Activated CD4-positive, alpha-beta T cell treated with anti-CD3 and anti-CD28 coated beads, Interleukin-2, amount 10 ng/mL, durations not matched to agents 24 days and 14 days (primary cell): ENCODE data around the gene SEPHS2. TPM values are rescaled to one million over a fixed set of nuclear protein-coding genes. Genes with fewer than 3 reads are reported as not detected.
"Not testable (repeated sequence)": the region's sequence is repeated elsewhere in the genome, so short reads cannot be mapped to it uniquely, and the experiment has no call there.

Source experiments
- DNase-seq: peaks from one replicate; pipeline ENCODE4 v3.0.0; 2022
- H3K27ac Mint-ChIP-seq: one replicate; pipeline ENCODE4 v1.8.0; 2022; ENCODE audit warnings: mild to moderate bottlenecking, mixed read lengths
- H3K27me3 Mint-ChIP-seq: one replicate; pipeline ENCODE4 v1.8.0; 2022; ENCODE audit warnings: mixed read lengths
- H3K36me3 Mint-ChIP-seq: one replicate; pipeline ENCODE4 v1.8.0; 2022; ENCODE audit warnings: low read depth, mild to moderate bottlenecking, mixed read lengths
- H3K4me1 Mint-ChIP-seq: one replicate; pipeline ENCODE4 v1.8.0; 2021; ENCODE audit warnings: mixed read lengths
- H3K4me3 Mint-ChIP-seq: one replicate; pipeline ENCODE4 v1.8.0; 2022; ENCODE audit warnings: mild to moderate bottlenecking, moderate library complexity, mixed read lengths
- H3K9me3 Mint-ChIP-seq: one replicate; pipeline ENCODE4 v1.8.0; 2021; ENCODE audit warnings: mixed read lengths
- intact Hi-C: fragments of 100-400 bp; cut with micrococcal nuclease; formaldehyde crosslinking; loops from one replicate; pipeline ENCODE4 v1.15.1; 2023
- total RNA-seq: library from RNA; stranded (reverse); gene quantifications from 2 replicates; pipeline ENCODE4 v1.2.3, GENCODE V29; 2022

The SEPHS2 gene
- total RNA-seq, 1 donor from 2014 or later: 79.7 TPM

GRCh38 chr16:30476991-30477390, 31.3 kb upstream of the SEPHS2 start:
- H3K27ac Mint-ChIP-seq: peak overlapping the region; percentile 68
- H3K27me3 Mint-ChIP-seq: no peaks in the 10 kb centered on the region
- DNase-seq: no peak
- no peaks in the 10 kb centered on the region for H3K9me3 Mint-ChIP-seq
- H3K4me1 Mint-ChIP-seq: peaks cover 60% of the 10 kb centered on the region
- intact Hi-C loops: no loop called here
- H3K4me3 Mint-ChIP-seq: peak overlapping the region; percentile 55
- H3K36me3 Mint-ChIP-seq: peaks cover 76% of the 10 kb centered on the region

GRCh38 chr16:30474684-30475083, 29.0 kb upstream of the SEPHS2 start:
- Mint-ChIP-seq H3K4me1 (peaks cover 60% of the 10 kb centered on the region), H3K27me3 (no peaks in the 10 kb centered on the region), H3K27ac (peak overlapping the region; percentile 80), H3K9me3 (no peaks in the 10 kb centered on the region), H3K36me3 (peaks cover 57% of the 10 kb centered on the region), H3K4me3 (peak overlapping the region; percentile 100)
- intact Hi-C loops: loop anchor here (5.0 kb wide), 1 partner anchor 93 kb away; no protein-coding TSS in a partner anchor
- no peak for DNase-seq

DNA sequence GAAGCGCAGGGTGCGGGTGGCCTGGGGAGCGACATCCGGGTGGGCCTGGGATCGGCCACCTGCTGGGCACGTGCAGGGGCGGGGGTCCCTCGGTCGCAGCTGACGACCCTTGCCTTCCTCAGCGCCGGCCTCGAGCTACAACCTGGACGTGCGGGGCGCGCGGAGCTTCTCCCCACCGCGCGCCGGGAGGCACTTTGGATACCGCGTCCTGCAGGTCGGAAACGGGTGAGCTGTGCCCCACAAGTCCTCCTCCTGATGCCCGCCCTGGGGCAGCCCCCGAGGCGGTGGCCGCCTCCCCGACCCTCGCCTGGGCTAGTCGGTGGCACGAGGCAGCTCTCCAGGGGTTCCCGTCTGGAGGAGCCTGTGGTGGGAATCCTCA, 28.4 kb upstream of the SEPHS2 start:
- Mint-ChIP-seq H3K4me1 (peaks cover 64% of the 10 kb centered on the region), H3K9me3 (no peaks in the 10 kb centered on the region), H3K4me3 (peak overlapping the region; percentile 100), H3K27me3 (no peaks in the 10 kb centered on the region), H3K27ac (peak overlapping the region; percentile 96), H3K36me3 (peaks cover 52% of the 10 kb centered on the region)
- intact Hi-C loops: loop anchor here (5.0 kb wide), 1 partner anchor 93 kb away; no protein-coding TSS in a partner anchor
- no peak for DNase-seq

GRCh38 chr16:30473231-30474073, 27.8 kb upstream of the SEPHS2 start:
- peaks cover 60% of the 10 kb centered on the region for H3K4me1 Mint-ChIP-seq

DNA sequence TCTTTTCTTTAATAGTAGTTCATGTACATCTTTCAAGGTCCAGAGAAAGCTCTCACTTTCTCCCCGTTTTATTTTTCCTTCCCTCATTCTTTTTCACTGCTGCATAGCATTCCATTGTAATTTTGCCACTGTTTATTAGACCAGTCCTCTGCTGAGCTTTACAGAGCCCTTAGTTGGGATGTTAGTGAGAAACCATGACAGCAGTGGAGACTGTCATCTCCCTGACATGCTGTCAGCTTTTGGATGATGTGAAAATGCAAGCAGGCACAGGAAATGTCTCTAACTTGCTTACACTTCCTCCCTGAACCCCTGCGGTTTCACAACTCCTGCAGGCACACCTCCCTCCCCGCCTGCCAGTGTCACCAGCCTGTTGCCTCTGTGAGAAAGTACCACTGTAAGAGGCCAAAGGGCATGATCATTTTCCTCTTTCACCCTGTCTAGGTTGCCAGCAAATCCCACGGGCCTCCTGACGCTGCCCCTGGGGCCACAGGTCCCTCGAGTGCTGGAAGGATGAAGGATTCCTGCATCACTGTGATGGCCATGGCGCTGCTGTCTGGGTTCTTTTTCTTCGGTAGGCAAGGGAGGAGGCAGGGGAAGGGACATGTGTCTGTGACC, 26.8 kb upstream of the SEPHS2 start, which contains the start of gene ITGAL:
Gene ITGAL, plus strand, starts transcription at position 415 of the 615 bp plus-strand sequence. Its CDS starts 96 bp downstream, at position 511.
- Mint-ChIP-seq H3K27me3 (no peaks in the 10 kb centered on the region), H3K36me3 (peaks cover 41% of the 10 kb centered on the region)

More at GRCh38 chr16:30473231-30474073, 27.8 kb upstream of the SEPHS2 start:
- peak overlapping the region; percentile 96 for H3K27ac Mint-ChIP-seq
- no peaks in the 10 kb centered on the region for H3K27me3 Mint-ChIP-seq
- H3K4me3 Mint-ChIP-seq: peak overlapping the region; percentile 100
- peaks cover 48% of the 10 kb centered on the region for H3K36me3 Mint-ChIP-seq
- DNase-seq: peak; percentile 81
- H3K9me3 Mint-ChIP-seq: no peaks in the 10 kb centered on the region
- intact Hi-C loops: loop anchor here (2.0 to 5.0 kb wide), 4 partner anchors 15 to 94 kb away; partner anchors contain the start of genes ZNF747 and ZNF768

GRCh38 chr16:30470632-30470995, 24.9 kb upstream of the SEPHS2 start:
- DNase-seq: no peak
- H3K27ac Mint-ChIP-seq: peak overlapping the region; percentile 88
- H3K36me3 Mint-ChIP-seq: peaks cover 25% of the 10 kb centered on the region
- H3K4me3 Mint-ChIP-seq: no peak overlapping the region
- H3K9me3 Mint-ChIP-seq: no peaks in the 10 kb centered on the region
- no peaks in the 10 kb centered on the region for H3K27me3 Mint-ChIP-seq
- peaks cover 57% of the 10 kb centered on the region for H3K4me1 Mint-ChIP-seq
- intact Hi-C loops: loop anchor here (5.0 kb wide), 1 partner anchor 97 kb away; no protein-coding TSS in a partner anchor

More for the DNA sequence above, 26.8 kb upstream of the SEPHS2 start, which contains the start of gene ITGAL:
- H3K27ac Mint-ChIP-seq: peak within 1 kb of the TSS; percentile 96
- intact Hi-C loops: loop anchor here (1.0 to 5.0 kb wide), 6 partner anchors 16 to 95 kb away; partner anchors contain the start of genes DCTPP1, ZNF747 and ZNF768
- DNase-seq: peak; percentile 95
- no peaks in the 10 kb centered on the region for H3K9me3 Mint-ChIP-seq
- H3K4me1 Mint-ChIP-seq: peaks cover 57% of the 10 kb centered on the region
- H3K4me3 Mint-ChIP-seq: peak within 1 kb of the TSS; percentile 100

GRCh38 chr16:30470170-30470512, 24.5 kb upstream of the SEPHS2 start:
- no peak for DNase-seq
- peaks cover 54% of the 10 kb centered on the region for H3K4me1 Mint-ChIP-seq
- H3K9me3 Mint-ChIP-seq: no peaks in the 10 kb centered on the region
- peaks cover 20% of the 10 kb centered on the region for H3K36me3 Mint-ChIP-seq
- intact Hi-C loops: loop anchor here (5.0 kb wide), 1 partner anchor 97 kb away; no protein-coding TSS in a partner anchor
- peak overlapping the region; percentile 88 for H3K27ac Mint-ChIP-seq
- no peaks in the 10 kb centered on the region for H3K27me3 Mint-ChIP-seq
- peak overlapping the region; percentile 34 for H3K4me3 Mint-ChIP-seq

GRCh38 chr16:30464078-30464477, 18.4 kb upstream of the SEPHS2 start:
- Mint-ChIP-seq H3K27ac (no peak overlapping the region), H3K4me3 (no peak overlapping the region), H3K36me3 (peaks cover 2% of the 10 kb centered on the region), H3K27me3 (no peaks in the 10 kb centered on the region), H3K9me3 (no peaks in the 10 kb centered on the region), H3K4me1 (peaks cover 41% of the 10 kb centered on the region)
- no peak for DNase-seq
- intact Hi-C loops: no loop called here

- intact Hi-C loops, DNase-seq, H3K36me3 Mint-ChIP-seq, H3K27me3 Mint-ChIP-seq, H3K9me3 Mint-ChIP-seq, H3K4me3 Mint-ChIP-seq: not testable (repeated sequence)
- peak overlapping the region; percentile 79 for H3K27ac Mint-ChIP-seq
- H3K4me1 Mint-ChIP-seq: peaks cover 61% of the 10 kb centered on the region
These were observed 15.8 kb upstream of the SEPHS2 start for GRCh38 chr16:30461426-30461825.

DNA sequence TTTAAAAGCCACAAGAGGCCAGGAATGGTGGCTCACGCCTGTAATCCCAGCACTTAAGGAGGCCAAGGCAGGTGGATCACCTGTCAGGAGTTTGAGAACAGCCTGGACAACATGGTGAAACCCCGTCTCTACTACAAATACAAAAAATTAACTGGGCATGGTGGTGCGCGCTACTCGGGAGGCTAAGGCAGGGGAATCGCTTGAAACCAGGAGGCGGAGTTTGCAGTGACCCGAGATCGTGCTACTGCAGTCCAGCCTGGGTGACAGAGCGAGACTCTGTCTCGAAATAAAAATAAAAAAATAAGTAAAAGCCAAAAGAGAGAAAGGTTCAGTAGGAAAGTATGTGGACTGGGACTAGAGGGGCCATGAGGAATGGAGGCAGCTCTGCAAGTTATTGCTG, 13.8 kb upstream of the SEPHS2 start:
- Mint-ChIP-seq H3K4me3 (peak overlapping the region; percentile 75), H3K4me1 (peaks cover 65% of the 10 kb centered on the region), H3K9me3 (no peaks in the 10 kb centered on the region), H3K27me3 (no peaks in the 10 kb centered on the region), H3K27ac (peak overlapping the region; percentile 95), H3K36me3 (peaks cover 2% of the 10 kb centered on the region)
- DNase-seq: no peak
- intact Hi-C loops: loop anchor here (1.0 kb wide), 2 partner anchors 12 to 25 kb away; no protein-coding TSS in a partner anchor

- H3K27ac Mint-ChIP-seq: peak overlapping the region; percentile 95
- peak overlapping the region; percentile 75 for H3K4me3 Mint-ChIP-seq
- H3K27me3 Mint-ChIP-seq: no peaks in the 10 kb centered on the region
- H3K36me3 Mint-ChIP-seq: peaks cover 2% of the 10 kb centered on the region
- peaks cover 68% of the 10 kb centered on the region for H3K4me1 Mint-ChIP-seq
- peak; percentile 96 for DNase-seq
- H3K9me3 Mint-ChIP-seq: no peaks in the 10 kb centered on the region
- intact Hi-C loops: loop anchor here (1.0 kb wide), 2 partner anchors 13 to 24 kb away; no protein-coding TSS in a partner anchor
These were observed 13.1 kb upstream of the SEPHS2 start for GRCh38 chr16:30458561-30459394.

GRCh38 chr16:30457743-30458560, 12.3 kb upstream of the SEPHS2 start:
- Mint-ChIP-seq H3K36me3 (peaks cover 2% of the 10 kb centered on the region), H3K9me3 (no peaks in the 10 kb centered on the region), H3K4me1 (peaks cover 71% of the 10 kb centered on the region), H3K27ac (peak overlapping the region; percentile 95), H3K27me3 (no peaks in the 10 kb centered on the region), H3K4me3 (peak overlapping the region; percentile 75)
- DNase-seq: peak; percentile 70
- intact Hi-C loops: no loop called here
